ENCODE data around the gene MUC5B. TPM values are rescaled to one million over a fixed set of nuclear protein-coding genes. Genes with fewer than 3 reads are reported as not detected.

Gene MUC5B
- total and polyA plus RNA-seq, 2 donors from 2014 or later = 0.38 TPM; not detected in 1

DNA sequence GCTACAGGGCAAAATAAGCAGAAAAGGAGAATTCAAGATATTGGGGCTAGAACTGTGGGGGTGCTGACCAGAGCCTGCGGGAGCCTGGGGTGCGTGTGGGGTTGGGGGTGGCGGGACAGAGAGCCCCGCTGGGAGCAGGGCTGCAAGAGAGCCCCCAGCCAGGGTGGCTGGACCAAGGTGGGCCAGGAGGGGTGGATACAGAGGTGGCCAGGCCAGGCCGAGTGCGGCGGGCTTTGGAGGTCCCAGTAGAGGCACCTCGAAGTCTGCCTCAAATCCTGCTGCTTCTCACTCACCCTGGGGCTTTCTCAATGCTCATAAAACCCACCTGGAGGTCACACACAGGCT lies 16.9 kb upstream of the MUC5B start:
- Histone ChIP-seq H3K9ac (ENCODE audit: low read length in 3 of 3) (no peak overlapping the region), H3K9me3 (ENCODE audit: control insufficient read depth in 2 of 3, insufficient read depth in 1 of 3, low read length in 3 of 3) (peaks cover 0 to under 1% (median 0%) of the 10 kb centered on the region in 3 donors), H3K27me3 (ENCODE audit: control insufficient read depth, insufficient read depth, low read length) (peaks cover 4% of the 10 kb centered on the region), H3K36me3 (ENCODE audit: control insufficient read depth in 2 of 3, insufficient read depth in 3 of 3, low read length in 3 of 3) (no peaks in the 10 kb centered on the region), H3K27ac (ENCODE audit: low read depth in 2 of 2, low read length in 2 of 2) (no peak overlapping the region), H3K4me3 (ENCODE audit: low read length in 3 of 3) (no peak overlapping the region), H3K4me1 (ENCODE audit: control insufficient read depth in 2 of 3, insufficient read depth in 2 of 3, low read depth in 1 of 3, low read length in 3 of 3) (no peaks in the 10 kb centered on the region)
- DNase-seq (peak in 1 of 5 donors; percentile 41), FAIRE-seq (no peak)
- intact Hi-C loops (cut with DNase I) = no loop called here
- TF ChIP-seq, protein P1, sequence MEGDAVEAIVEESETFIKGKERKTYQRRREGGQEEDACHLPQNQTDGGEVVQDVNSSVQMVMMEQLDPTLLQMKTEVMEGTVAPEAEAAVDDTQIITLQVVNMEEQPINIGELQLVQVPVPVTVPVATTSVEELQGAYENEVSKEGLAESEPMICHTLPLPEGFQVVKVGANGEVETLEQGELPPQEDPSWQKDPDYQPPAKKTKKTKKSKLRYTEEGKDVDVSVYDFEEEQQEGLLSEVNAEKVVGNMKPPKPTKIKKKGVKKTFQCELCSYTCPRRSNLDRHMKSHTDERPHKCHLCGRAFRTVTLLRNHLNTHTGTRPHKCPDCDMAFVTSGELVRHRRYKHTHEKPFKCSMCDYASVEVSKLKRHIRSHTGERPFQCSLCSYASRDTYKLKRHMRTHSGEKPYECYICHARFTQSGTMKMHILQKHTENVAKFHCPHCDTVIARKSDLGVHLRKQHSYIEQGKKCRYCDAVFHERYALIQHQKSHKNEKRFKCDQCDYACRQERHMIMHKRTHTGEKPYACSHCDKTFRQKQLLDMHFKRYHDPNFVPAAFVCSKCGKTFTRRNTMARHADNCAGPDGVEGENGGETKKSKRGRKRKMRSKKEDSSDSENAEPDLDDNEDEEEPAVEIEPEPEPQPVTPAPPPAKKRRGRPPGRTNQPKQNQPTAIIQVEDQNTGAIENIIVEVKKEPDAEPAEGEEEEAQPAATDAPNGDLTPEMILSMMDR (IDR thresholded peaks at IDR 0.05; ENCODE audit: borderline replicate concordance, extremely low read depth, insufficient read depth) = no peak

DNA sequence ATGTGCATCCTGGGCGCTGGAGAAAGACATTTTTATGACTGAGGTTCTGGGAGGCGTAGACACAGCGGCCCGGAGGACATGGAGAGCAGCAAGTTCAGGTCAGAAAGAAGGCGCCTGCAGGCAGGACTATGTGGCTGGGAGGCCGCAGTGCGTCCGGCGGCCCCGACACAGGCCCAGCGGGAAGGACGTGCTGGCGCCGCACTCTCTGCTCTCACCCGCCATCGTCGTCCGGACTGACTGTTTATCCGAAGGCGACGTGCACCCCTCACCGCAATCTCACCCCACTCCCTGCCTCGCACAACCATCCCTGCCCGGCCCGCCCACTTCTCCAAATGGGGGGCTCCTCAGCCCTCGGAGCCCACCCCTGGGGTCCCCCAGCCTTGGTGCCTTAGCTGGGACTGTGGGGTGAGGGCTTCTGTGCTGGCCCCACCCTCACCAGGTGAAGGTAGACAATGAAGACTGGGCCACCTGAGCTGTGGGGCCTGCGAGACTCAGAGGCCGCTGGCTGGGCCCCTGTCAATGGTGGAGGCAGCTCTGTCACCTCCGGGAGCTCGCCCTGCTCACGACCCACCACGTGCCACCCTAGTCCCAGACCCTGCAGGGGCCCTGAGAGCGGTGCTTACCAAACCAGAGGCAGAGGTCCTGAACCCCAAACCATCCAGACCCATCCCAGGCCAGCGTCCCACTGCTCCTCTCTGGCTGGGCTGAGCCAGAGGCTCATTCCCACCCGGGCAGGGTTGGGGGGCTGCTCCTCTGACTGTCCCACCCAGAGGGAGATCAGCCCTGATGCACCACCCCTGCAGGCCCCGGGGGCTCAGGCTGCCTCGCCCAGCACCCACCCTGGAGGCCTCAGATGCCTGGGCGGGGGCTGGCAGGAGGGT lies 16.2 kb upstream of the MUC5B start:
- FAIRE-seq = no peak
- TF ChIP-seq, protein P1 (IDR thresholded peaks at IDR 0.05; ENCODE audit: borderline replicate concordance, extremely low read depth, insufficient read depth) = no peak
- no peaks in the 10 kb centered on the region for H3K36me3 ChIP-seq (ENCODE audit: control insufficient read depth in 2 of 3, insufficient read depth in 3 of 3, low read length in 3 of 3)
- DNase-seq = peak in 1 of 5 donors; percentile 73
- H3K27me3 ChIP-seq (ENCODE audit: control insufficient read depth, insufficient read depth, low read length) = peaks cover under 1% of the 10 kb centered on the region
- H3K9ac ChIP-seq (ENCODE audit: low read length in 3 of 3) = no peak overlapping the region
- H3K27ac ChIP-seq (ENCODE audit: low read depth in 2 of 2, low read length in 2 of 2) = no peak overlapping the region
- no peaks in the 10 kb centered on the region for H3K4me1 ChIP-seq (ENCODE audit: control insufficient read depth in 2 of 3, insufficient read depth in 2 of 3, low read depth in 1 of 3, low read length in 3 of 3)
- intact Hi-C loops (cut with DNase I) = no loop called here
- H3K9me3 ChIP-seq (ENCODE audit: control insufficient read depth in 2 of 3, insufficient read depth in 1 of 3, low read length in 3 of 3) = peaks cover 0 to 5% (median 3%) of the 10 kb centered on the region in 3 donors
- no peak overlapping the region for H3K4me3 ChIP-seq (ENCODE audit: low read length in 3 of 3)

DNA sequence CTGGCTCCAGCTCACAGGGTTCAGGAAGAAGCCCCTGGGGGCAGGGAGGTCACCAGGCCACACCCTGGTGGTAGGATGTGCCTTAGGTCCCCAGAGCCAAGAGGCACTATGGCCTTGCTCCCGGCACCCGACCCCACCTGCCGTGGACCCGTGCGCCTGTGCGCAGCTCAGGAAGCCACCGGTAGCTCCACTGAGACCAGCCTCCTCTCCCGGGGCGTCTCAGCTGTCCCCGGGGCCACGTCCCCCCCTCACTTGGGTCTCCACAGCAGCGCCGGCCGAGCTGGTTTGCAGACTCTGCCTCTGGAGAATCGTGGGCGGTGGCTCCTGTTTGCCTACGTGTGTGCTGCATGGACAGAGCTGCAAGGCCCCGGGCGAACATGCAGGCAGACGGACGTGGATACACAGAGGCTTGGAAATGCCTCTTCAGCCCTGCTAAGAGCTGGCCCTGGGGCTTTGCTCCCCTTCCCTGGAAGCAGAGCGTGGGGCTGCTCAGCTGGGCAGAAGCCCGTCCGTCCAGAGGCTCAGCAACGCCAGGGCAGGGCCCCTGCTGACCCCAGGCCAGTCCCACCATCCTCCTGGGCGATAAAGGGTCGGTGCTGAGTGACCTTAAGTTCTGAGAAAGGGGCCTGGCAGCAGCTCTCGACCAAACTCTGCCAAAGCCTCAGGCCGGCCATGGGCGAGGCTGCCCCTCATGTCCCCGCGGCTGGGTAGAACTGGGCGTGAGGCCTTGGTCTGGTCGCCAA lies 15.3 kb upstream of the MUC5B start:
- TF ChIP-seq, protein P1 (IDR thresholded peaks at IDR 0.05; ENCODE audit: borderline replicate concordance, extremely low read depth, insufficient read depth) = no peak
- H3K9me3 ChIP-seq (ENCODE audit: control insufficient read depth in 2 of 3, insufficient read depth in 1 of 3, low read length in 3 of 3) = peaks cover 0 to 9% (median 3%) of the 10 kb centered on the region in 3 donors
- H3K36me3 ChIP-seq (ENCODE audit: control insufficient read depth in 2 of 3, insufficient read depth in 3 of 3, low read length in 3 of 3) = no peaks in the 10 kb centered on the region
- H3K4me1 ChIP-seq (ENCODE audit: control insufficient read depth in 2 of 3, insufficient read depth in 2 of 3, low read depth in 1 of 3, low read length in 3 of 3) = no peaks in the 10 kb centered on the region
- H3K27ac ChIP-seq (ENCODE audit: low read depth in 2 of 2, low read length in 2 of 2) = no peak overlapping the region
- no peak overlapping the region for H3K4me3 ChIP-seq (ENCODE audit: low read length in 3 of 3)
- peak in 1 of 5 donors; percentile 63 for DNase-seq
- intact Hi-C loops (cut with DNase I) = no loop called here
- H3K27me3 ChIP-seq (ENCODE audit: control insufficient read depth, insufficient read depth, low read length) = no peaks in the 10 kb centered on the region
- no peak overlapping the region for H3K9ac ChIP-seq (ENCODE audit: low read length in 3 of 3)
- no peak for FAIRE-seq
